Mesenteric fat pad (tissue), 1 donor: ENCODE results near the gene TGFA. TPM values are rescaled to one million over a fixed set of nuclear protein-coding genes. Genes with fewer than 3 reads are reported as not detected.

Source experiments
- DNase-seq: peaks from one replicate; pipeline ENCODE4 v3.0.0-alpha.2; 2020; ENCODE audit warnings: low spot score
- total RNA-seq: library from RNA; stranded (reverse); fragmentation: NEBNext Ultra II Directional; extraction: Animal tissue kit (Norgen Biotek cat#: 25700); gene quantifications from one replicate; pipeline ENCODE4 v1.2.1, GENCODE V29; 2021
- donor health status: DM: yes; HTN: yes; CAD: no.

The TGFA gene
- total RNA-seq, 1 donor from 2014 or later, result 2.2 TPM

GRCh38 chr2:70463997-70464396 is 89.6 kb downstream of the TGFA start:
- no peak for DNase-seq

DNA sequence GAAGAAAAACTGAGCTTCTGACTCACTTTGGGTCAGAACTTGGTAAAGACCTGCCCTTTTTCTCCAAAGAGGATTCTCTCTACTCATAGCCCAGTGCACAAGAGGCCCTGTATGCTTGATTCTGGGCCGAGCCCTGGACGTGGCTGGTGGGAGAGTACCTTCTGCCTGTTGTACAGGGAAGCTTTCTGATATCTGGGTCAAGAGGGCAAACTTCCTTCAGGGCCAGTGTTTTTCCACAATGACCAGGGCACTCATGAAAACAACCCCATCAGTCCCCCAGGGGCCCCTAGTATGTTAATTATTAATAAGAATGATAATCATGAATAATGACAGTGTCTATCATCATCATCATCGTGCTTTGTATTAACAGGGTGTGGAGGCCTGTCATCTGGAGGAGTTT is 90.0 kb downstream of the TGFA start:
- no peak for DNase-seq

DNA sequence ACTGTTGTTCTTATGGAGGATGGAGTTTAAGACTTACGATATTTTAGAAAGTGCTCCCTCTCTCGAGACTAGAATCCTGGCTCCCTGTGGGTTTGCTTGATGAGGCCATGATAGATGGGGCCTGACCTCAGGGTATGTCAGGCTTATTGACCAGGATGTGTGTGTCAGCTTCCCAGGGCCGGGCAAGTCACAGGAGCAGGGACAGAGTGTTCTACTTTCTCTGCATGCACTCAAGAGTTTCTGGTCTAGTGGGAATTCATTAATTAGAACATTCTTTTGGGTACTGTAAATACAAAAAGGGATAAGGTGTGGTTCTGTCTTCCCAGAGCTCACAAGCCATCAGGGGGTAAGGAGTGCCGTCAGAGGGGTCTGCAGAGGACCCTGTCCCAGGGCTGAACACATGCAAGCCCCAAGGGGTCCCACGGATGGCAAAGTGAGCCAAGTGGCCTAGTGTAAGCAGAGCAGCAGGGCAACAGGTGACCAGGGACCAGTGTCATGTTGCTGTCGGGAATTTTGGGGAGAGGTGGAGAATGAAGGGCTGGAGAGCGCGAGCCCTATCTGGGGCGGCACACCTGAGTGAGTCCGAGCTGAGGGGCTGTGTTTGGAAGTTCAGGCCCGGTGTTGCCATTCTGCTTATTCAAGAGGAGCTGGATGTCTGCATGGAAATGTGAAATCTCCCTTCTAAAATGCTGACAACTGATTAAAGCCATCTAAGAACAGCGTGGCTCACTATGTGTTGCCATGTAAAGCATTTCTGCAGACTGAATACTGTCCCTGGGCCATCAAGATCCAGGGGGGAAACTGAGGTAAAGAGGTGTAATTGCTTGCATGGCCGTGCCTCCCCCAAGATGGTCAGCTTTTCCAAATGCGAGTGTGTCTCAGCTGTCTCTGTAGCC is 91.4 kb downstream of the TGFA start:
- DNase-seq, result no peak

DNA sequence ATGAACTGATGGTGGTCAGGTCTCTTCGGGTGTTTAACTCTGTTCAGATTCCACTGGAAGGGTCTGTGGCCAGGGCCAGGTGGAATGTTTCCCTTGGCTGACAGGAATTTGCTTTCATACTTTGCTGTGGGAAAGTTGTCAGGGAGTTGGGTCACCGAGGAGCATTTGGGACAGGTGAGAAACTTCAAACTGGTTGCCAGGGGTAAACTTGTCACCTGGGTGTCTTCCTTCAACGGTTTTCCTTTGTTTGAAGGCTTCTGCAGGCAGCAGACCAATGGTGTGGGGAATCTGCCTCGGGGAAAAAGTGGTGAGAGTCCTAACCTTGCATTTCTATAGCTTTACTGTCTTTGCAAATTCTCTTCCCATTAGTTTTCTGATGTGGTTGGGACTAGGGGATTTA is 92.2 kb downstream of the TGFA start:
- DNase-seq, result no peak

DNA sequence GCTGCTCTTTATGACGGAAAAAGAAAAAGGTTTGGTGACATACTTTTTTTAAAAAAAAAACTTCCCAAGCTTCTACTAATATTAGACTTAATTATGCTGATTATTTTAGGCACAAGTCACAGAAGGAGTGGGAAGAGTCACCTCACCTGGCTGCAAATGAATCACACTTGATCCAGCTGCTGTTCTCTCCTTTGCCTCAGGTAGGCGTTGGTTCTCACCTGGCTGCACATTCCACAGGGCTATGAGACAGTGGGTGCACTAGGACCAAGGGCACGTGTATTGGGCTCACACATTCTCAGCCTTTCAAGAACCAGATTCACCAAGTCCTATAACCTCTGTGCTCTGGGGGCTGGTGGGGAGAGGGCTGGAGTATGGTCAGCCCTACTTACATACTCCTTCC is 93.3 kb downstream of the TGFA start:
- no peak for DNase-seq

GRCh38 chr2:70458661-70459060 is 95.0 kb downstream of the TGFA start:
- DNase-seq, result no peak

- DNase-seq, result no peak
Observed at GRCh38 chr2:70456585-70457495, 96.8 kb downstream of the TGFA start.

- DNase-seq, result no peak
Observed at GRCh38 chr2:70454936-70455544, 98.6 kb downstream of the TGFA start.

GRCh38 chr2:70450641-70451250 is 102.9 kb downstream of the TGFA start:
- DNase-seq, result no peak

- DNase-seq, result no peak
Observed at GRCh38 chr2:70448041-70448440, 105.6 kb downstream of the TGFA start.

- no peak for DNase-seq
Observed at GRCh38 chr2:70443726-70444125, 109.9 kb downstream of the TGFA start.

DNA sequence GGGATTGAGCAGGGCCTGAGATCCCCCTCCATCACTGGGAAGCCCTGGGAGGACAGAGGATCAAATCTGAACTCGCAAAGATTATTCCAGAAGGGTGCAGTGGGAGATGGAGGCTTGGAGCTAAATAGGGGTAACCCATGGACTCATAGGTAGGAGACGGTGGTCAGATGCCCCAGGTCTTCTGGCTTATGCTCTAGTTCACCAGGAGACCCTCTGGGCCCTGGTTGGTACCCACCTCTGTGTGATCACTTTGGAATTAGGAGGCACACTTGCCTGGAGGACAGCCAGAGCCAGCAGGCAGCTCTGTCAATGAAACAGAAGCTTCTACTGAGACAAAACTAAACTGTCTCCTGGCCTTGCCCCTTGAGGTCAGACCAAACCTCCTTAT is 110.6 kb downstream of the TGFA start:
- no peak for DNase-seq

DNA sequence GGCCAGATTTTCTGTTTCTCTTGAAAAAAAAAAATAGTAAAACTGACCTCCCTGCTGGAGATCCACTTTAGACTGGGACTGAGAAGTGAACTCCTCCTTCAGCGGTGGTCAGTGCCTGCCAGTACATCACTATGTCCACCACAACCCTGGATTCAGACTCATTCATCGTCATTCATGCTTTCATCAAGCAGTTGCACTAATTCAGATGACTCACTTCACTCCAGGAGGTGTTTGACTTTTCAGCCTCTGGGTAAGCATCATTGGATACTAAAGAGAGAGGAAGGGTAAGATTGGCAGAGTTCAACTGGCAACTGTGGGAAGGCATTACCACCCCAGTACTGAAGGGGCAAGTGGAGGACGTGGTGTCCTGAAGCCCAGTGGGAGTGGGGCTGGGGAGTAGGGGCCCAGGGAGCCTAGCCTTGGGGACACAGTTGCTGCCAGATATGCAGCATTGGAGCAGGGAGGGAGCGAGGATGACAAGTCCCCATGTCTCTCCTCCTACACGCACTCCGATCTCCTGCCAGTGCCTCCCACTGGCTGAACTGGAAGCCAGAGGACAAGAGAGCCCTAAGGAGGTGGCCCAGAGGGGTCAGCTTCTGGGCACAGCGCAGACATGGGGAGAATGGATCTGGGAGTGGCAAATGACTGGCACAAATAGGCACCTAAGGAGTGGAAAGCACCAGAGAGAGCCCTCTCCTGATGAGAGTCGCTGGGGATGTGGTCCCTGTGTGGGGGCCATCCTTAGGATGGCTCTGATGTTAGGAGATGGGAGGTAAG is 111.1 kb downstream of the TGFA start:
- no peak for DNase-seq

DNA sequence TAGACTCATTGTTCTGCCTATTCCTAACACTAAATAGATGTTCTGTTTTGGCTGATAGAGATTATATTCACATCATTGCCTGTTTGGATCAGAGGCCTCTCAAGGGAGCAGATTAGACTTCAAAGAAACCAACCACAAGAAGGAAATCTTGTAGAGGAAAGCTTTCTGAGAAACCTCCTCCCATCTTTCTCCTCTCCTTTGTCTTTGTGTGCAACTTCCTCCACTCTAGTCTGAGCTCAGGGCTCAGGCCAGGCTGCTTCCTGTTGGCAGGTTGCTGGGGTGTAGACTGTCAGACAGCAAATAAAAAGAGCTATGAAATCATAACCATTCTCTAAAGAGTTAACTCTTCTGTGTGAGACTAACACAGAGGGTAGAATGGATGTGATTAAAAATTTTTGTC is 113.0 kb downstream of the TGFA start:
- DNase-seq, result no peak

DNA sequence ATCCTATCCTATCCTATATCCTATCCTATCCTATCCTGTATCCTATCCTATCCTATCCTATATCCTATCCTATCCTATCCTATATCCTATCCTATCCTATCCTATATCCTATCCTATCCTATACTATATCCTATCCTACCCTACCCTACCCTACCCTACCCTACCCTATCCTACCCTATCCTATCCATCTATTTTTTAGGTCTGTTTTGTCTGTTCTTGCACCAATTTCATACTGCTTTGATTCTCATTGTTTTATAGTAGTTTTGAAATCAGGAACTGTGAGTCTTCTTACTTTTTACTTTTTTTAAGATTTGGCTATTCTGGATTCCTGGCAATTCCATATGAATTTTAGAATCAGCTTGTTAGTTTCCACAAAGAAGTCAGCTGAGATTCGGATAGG is 118.5 kb downstream of the TGFA start:
- DNase-seq, result no peak

DNA sequence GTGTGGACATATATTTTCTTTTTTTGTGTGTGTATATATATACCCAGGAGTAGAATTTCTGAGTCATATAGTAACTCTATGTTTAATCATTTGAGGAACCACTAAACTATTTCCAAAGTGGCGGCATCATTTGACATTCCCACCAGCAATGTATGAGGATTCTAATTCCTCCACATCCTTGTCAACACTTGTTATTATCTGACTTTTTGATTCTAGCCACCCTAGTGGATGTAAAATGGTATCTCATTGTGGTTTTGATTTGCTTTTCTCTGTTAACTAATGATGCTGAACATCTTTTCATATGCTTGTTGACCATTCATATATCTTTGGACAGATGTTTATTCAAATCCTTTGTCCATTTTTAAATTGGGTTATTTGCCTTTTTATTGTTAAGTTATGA is 120.3 kb downstream of the TGFA start:
- no peak for DNase-seq

GRCh38 chr2:70431716-70432347 is 121.8 kb downstream of the TGFA start:
- no peak for DNase-seq

DNA sequence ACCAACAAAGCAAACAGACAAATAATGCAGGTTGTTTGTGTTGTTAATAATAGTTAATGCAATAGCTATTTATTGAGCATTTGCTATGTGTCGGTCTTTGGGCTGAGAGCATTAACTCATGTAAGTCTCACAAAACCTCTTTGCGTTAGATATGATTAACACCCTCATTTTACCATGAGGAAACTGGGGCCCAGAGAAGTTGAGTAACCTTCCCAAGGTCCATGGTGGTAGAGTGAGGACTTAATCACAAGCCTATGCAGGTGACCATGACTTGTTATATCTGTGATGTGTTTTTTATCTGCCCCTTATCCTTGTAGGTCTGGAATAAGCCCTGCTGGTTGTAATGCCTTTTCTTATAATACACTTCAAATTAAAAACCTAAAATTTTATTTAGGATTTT is 127.3 kb downstream of the TGFA start:
- DNase-seq, result no peak

DNA sequence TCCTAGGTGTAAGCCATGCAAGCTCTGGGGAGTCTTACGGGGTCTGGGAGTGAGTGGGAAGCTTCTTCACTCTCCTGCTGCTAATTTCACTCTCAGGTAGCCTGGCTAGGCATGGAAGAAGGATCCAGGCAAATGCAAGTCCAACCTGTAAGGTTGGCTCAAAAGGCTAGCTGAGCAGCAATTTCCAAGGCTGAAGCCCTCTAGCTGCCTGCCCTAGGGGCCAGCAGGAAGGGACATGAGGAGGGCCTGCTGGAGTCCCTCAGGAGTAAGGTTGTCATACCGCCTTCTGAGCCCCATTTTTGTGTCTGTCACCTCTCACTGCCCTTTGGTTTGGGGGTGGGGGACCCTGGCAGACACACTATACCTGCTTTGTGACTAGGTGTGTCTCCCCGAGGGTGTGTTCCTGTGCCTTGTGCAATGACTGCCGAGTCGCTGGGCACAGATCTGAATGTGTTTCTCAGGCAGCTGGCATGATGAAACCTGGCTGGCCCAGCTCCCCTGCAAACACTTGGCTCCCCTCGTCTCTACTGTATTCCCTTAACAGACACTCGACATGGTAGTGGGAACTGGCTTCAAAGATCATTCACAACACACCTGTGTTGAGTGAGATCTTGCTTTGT is 127.8 kb downstream of the TGFA start:
- DNase-seq, result no peak

DNA sequence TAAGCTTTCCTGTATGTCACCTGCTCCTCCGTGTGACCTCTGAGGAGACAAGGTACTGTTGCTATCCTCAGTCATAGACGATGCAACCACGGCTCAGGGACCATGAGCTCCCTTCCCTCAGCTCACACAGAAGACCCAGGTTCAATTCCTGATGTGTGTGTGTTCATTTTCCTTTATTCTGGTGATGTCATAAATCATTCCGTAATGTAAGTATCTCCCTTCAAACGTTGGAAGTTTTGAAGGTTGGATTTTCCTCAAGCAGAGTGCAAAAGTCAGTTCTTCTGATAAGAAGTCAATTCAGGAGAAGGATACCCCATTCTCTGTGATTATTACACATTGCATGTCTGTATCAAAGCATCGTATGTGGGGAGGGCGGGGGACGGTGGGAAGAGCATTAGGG is 132.9 kb downstream of the TGFA start:
- DNase-seq, result no peak
